Fibroblast of mammary gland (primary cell): ENCODE results near the gene SHISA9.
"Not testable (repeated sequence)": the region's sequence is repeated elsewhere in the genome, so short reads cannot be mapped to it uniquely, and the experiment has no call there.

ENCODE experiments used
- DNase-seq: peaks from one replicate; pipeline ENCODE4 v3.0.0-alpha.2; 2010; ENCODE audit warnings: low read depth
- H3K4me3 ChIP-seq: 2 replicates; pipeline ENCODE4 v1.5.1; 2011; ENCODE audit warnings: low read depth, mild to moderate bottlenecking, low read length, moderate library complexity; ENCODE audit not compliant: control insufficient read depth
- TF ChIP-seq, protein P1 (sequence below): conservative IDR thresholded peaks from 2 replicates; pipeline ENCODE4 v1.5.1; 2011; ENCODE audit warnings: low read depth, low read length, inconsistent platforms; ENCODE audit not compliant: control insufficient read depth, insufficient read depth

SHISA9 gene

DNA sequence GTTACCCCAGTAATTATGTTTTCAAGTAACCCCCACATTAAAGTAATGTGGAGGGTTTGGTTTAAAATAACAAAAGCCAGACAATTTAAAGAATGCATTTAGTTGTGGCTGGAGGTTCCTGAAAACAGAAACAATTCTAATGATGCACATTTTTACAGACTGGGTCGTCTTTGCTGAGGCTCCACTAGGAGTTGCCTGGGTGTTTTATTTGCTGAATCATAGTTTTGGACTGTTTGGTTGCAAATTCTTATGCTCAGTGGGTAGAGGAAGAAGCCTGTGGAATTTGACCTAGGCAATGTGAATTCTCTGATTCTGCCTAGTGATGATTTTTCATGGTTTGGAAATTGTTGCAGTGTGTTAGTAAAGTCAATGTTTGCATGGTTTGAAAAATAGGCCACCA, 16.3 kb downstream of the SHISA9 start:
- no peak overlapping the region for H3K4me3 ChIP-seq
- TF ChIP-seq, protein P1, sequence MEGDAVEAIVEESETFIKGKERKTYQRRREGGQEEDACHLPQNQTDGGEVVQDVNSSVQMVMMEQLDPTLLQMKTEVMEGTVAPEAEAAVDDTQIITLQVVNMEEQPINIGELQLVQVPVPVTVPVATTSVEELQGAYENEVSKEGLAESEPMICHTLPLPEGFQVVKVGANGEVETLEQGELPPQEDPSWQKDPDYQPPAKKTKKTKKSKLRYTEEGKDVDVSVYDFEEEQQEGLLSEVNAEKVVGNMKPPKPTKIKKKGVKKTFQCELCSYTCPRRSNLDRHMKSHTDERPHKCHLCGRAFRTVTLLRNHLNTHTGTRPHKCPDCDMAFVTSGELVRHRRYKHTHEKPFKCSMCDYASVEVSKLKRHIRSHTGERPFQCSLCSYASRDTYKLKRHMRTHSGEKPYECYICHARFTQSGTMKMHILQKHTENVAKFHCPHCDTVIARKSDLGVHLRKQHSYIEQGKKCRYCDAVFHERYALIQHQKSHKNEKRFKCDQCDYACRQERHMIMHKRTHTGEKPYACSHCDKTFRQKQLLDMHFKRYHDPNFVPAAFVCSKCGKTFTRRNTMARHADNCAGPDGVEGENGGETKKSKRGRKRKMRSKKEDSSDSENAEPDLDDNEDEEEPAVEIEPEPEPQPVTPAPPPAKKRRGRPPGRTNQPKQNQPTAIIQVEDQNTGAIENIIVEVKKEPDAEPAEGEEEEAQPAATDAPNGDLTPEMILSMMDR = no peak
- peak; percentile 21 for DNase-seq

DNA sequence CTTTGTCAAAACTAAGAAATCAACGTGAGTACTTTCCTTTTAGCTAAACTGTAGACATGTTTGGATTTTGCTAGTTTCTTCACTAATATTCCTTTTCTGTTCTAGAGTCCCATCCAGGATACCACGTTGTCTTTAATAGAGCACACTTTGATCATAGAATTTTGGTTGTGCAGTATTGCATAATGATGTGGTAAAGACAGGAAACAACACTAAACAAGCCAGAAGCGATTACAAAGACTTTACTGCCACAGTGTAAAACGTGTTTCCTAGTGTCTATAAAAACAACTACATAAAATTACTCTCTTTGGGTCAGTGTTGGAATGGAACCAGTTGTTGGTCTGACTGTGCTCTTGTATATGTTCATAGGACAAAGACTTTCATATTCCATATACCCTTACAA, 19.3 kb downstream of the SHISA9 start:
- H3K4me3 ChIP-seq = no peak overlapping the region
- TF ChIP-seq, protein P1 = no peak
- DNase-seq = no peak

DNA sequence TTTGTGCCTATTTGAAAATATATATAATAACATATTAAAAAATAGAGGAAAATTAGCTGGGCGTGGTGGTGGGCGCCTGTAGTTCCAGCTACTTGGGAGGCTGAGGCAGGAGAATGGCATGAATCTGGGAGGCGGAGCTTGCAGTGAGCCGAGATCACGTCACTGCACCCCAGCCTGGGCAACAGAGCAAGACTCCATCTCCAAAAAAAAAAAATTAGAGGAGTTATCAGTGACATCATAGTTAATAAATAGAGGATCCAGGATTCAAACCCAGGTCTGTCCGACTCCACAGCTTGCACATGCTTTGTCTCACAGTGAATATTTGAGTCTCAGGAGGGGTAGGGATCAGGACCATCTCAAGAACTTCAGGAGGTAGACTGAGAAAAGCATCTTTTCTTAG, 22.2 kb downstream of the SHISA9 start:
- not testable (repeated sequence) for H3K4me3 ChIP-seq, DNase-seq

DNA sequence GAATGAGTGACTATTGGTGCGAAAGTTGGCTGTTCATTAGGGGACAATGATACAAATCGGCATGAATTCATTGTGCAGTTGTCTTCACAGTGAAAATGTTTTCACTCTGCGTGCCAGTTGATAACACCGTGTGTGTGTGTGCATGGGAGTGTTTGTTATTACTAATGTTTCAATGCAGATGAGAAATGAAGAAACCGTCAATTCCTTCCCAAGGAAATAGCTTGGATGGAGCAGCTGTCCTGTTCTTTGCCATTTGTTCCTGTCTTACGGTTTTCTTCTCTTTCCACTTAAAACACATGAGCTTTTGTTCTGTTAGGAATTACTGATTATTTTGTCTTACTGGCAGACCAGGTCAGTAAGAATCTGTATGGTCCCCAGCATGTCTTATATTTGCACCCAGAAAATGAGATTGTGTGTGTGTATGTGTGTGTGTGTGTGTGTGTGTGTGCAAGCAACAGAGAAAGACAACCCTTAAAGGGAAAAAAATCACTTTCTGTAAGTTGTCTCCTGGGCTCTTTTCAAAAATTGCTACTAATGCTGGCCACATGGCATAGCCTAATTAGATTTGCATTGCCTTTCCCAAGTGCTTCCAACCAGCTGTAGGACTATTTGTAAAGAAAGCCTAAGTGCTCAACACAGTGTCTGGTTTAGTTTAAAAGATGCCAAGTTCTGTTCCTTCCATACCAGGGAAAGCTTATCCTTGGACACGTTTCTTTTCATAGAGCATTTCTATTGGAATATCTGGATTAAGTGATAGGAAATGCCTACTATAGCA, 23.8 kb downstream of the SHISA9 start:
- no peak overlapping the region for H3K4me3 ChIP-seq
- TF ChIP-seq, protein P1 = no peak
- DNase-seq = no peak

DNA sequence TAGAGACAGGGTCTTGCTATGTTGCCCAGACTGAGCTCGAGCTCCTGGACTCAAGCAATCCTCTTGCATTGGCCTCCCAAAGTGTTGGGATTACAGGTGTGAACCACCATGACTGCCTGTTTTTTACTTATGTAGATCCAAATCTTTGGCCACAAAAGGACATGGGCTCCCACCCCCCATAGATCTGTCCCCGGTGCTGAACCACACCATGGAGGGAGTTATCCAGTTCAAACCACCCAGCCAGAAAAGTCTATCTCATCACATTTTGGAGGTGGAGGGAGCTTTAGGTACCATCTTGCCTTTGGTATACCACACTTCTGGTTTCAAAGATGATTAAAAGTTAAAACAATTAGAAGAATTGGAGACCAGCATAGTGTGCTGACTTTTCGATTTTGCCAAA, 26.2 kb downstream of the SHISA9 start:
- no peak overlapping the region for H3K4me3 ChIP-seq
- TF ChIP-seq, protein P1 = no peak
- DNase-seq = no peak

DNA sequence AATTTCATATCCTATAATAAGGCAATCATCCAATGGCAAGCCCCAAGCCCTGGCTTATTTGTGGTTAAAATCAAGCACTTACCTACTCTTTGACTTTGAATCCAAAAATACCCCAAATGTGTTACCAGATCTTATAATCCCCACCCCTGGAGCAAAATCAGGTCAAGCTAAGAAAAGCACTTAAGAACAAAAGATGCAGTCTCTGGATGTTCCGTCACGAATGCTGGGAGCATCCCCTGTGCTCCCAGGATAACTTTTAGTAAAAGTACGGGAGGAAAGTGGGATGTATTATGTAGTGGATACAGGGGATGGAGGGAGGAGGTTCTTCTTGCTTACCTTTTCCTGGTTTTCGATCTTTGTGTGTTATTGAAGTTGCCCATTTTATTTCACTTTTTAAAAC, 29.5 kb downstream of the SHISA9 start:
- TF ChIP-seq, protein P1 = no peak
- no peak for DNase-seq
- H3K4me3 ChIP-seq = no peak overlapping the region

DNA sequence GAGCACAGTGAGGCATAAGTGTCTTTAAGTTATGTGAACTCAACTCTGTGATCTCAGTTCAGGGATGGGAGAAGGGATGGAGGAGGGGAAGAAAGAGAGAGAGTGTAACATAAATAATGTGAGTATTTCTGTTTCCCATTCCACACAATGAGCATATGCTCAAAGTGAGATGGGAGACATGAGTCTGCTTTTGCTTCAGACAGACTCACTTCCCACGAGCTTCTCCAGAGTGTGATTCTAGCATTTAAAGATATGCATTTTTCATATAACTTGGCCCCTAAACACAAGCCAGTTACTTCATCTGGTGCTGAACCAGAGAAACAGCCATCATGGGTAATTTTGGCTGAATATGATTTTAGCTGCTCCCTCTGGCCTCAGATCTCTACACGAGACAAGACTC, 35.0 kb downstream of the SHISA9 start:
- H3K4me3 ChIP-seq = no peak overlapping the region
- DNase-seq = no peak
- TF ChIP-seq, protein P1 = no peak
